Esophagus squamous epithelium (tissue), 4 donors: ENCODE measurements around the gene RPS6KA4.

Experiments
- CTCF ChIP-seq, 6 experiments: fragments of 450-650 bp in 4 of 6; fragments of 200-600 bp in 2 of 6; sonication (generic) in 2 of 6; IDR thresholded peaks; one replicate each; pipeline ENCODE4 v1.5.1; 2016 to 2019; ENCODE audit warnings: antibody characterized with exemption in 6 of 6, mild to moderate bottlenecking in 4 of 6, moderate library complexity in 4 of 6
- POLR2A ChIP-seq, 4 donors: fragments of 450-650 bp; IDR thresholded peaks; one replicate each; pipeline ENCODE4 v1.6.1; 2017; ENCODE audit warnings: antibody characterized with exemption in 4 of 4, mild to moderate bottlenecking in 4 of 4, moderate library complexity in 3 of 4

GRCh38 chr11:64410404-64410734 is 51.4 kb downstream of the RPS6KA4 start:
- TF ChIP-seq CTCF (IDR thresholded peaks at IDR 0.05) (no peak), POLR2A (IDR thresholded peaks at IDR 0.05) (no peak)
